GM12892 (cell line): ENCODE data around the gene TAB2.

Experiments used
- DNase-seq: peaks from one replicate; pipeline ENCODE4 v3.0.0; 2011; ENCODE audit not compliant: insufficient read length
- FAIRE-seq: peaks from 2 replicates; lab custom pipeline; 2011; peaks lifted over from hg19 to GRCh38; lab: Jason Lieb, UNC
- POLR2A ChIP-seq: IDR thresholded peaks from 2 replicates; pipeline ENCODE4 v1.6.1; 2011; ENCODE audit warnings: low read depth, low read length, control low read depth
- POLR2AphosphoS5 ChIP-seq: IDR thresholded peaks from 2 replicates; pipeline ENCODE4 v1.6.1; 2011; ENCODE audit warnings: low read depth, low read length, control low read depth
- TAF1 ChIP-seq: IDR thresholded peaks from 2 replicates; pipeline ENCODE4 v1.6.1; 2011; ENCODE audit warnings: low read depth, mild to moderate bottlenecking, control low read depth, low read length, borderline replicate concordance

TAB2 gene

DNA sequence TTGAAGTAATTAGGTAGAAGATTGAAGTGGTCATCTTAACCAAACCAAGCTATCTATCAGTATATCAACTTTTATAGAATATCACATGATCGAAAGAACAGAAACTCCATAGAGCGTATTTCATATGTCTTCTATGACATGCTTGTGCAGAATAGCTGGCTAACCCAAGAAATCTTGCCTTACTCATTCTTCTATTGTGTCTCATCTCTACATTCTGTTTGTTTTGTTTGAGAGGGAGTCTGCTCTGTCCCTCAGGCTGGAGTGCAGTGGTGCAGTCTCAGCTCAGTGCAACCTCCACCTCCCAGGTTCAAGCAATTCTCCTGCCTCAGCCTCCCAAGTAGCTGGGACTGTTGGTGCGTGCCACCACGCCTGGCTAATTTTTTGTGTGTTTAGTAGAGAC is 10.6 kb downstream of the TAB2 start:
- FAIRE-seq = no peak
- no peak for TF ChIP-seq TAF1
- TF ChIP-seq POLR2A = no peak
- no peak for TF ChIP-seq POLR2AphosphoS5
- DNase-seq = no peak

DNA sequence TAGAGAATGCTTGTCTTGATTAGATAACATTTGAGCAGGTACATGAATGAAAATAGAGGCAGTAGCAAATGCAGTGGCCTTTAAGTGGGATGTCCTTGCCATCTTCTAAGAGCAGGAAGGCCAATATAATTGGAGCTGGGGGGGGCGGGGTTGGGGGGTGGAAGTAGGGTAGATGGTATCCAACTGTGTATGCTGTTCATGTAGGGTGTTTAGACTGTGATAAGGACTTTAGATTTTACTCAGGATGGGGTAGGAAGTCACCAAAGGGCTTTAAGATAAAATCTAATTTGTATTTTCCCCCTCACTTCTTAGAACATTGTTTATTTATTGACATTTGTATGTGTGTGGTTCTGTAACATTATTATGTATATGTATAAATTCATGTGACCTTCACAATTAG is 12.0 kb downstream of the TAB2 start:
- TF ChIP-seq POLR2A (no peak), TAF1 (no peak), POLR2AphosphoS5 (no peak)
- no peak for FAIRE-seq
- DNase-seq = no peak

DNA sequence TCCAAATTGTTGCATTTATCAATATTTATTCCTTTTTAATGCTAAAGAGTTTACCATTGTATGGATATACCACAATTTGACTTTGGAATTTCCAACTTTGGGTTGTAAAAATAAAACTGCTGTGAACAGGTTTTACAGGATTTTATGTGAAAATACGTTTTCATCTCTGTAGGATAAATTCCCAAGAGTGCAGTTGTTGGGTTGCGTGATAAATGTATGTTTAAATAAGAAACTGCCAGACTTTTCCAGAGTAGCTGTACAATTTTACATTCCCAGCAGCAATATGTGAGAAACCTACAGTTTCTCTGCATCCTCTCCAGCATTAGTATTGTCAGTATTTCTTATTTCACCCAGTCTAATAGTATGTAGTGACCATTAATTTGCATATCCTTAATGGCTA is 12.6 kb downstream of the TAB2 start:
- DNase-seq = no peak
- FAIRE-seq = no peak
- TF ChIP-seq POLR2AphosphoS5 (no peak), POLR2A (no peak), TAF1 (no peak)

DNA sequence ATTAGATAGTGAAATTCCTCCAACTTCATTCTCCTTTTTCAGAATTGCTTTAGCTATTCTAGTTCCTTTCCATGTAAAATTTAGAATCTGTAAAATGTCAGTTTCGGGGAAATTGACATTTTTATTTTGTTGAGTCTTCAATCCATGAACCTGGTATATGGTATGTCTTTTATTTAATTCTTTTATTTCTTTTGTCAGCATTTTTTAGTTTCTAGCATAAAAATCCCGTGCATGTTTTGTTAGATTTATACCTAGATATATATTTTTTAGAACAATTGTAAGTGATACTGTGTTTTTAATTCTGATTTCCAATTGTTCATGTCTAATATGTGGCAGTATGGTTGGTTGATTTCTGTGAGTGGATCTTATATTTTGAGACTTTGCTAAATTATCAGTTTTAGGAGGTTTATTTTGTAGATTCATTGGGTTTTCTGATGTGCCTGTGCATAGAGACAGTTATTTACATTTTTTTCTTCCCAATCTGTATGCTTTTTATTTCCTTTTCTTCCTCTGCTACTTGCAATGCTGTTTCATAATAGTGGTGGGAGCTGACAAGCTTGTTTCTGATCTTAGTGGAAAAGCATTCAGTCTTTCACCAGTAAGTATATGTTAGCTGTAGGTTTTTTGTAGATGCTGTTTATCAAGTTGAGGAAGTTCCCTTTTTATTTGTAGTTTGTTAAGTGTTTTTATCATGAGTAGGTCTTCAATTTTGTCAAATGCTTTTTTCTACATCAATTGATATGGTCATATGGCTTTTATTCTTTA is 13.7 kb downstream of the TAB2 start:
- FAIRE-seq (no peak), DNase-seq (no peak)
- TF ChIP-seq TAF1 = no peak
- no peak for TF ChIP-seq POLR2A
- no peak for TF ChIP-seq POLR2AphosphoS5

DNA sequence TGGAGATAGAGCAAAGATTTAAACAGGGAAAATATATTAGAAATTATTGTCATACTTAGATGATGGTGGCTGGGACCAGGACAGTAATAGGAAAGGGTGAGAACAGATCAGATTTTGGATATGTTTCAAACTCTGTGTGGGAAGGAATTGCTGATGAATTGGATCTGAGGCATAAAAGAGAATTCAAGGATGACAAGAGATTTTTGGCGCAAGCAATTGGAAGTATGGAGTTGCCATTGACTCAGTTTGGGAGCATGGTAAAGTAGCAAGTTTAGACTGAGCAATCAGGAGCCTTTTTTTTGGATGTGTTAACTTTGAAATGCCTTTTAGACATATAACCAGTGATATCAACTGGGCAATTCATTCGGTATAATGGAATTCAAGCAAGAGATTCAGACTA is 14.4 kb downstream of the TAB2 start:
- TF ChIP-seq POLR2AphosphoS5 (no peak), POLR2A (no peak), TAF1 (no peak)
- no peak for DNase-seq
- FAIRE-seq = no peak

DNA sequence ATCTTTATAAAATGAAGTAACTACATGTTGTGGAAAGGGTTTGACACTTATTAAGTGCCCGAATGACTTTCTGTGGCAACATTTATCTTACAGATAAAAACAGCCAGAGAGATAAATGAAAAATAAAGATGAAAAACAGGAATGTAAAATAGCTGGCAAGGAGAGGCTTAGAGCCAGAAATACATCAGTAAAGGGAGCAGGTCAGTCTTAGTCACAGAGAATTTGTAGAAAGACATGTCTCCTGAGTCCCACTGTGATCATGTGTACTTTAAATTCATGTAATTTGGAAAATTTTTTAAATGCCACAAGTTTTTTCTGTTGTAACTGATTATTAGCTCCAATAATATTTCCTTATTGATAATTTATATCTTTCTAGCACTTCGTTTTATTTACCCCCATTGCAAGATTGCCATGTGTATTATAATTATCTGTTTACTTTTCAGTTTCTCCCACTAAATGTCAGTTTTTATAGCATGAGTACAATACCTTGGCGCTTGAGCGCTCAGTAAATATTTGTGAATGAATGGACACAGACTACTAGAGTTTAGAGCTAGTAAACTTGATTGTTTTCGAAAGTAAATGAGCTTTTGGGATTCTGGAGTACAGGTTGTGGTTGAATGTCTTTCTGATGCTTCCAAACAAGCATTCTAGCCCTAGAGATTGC is 15.2 kb downstream of the TAB2 start:
- FAIRE-seq (no peak), DNase-seq (no peak)
- TF ChIP-seq TAF1 (no peak), POLR2A (no peak), POLR2AphosphoS5 (no peak)

DNA sequence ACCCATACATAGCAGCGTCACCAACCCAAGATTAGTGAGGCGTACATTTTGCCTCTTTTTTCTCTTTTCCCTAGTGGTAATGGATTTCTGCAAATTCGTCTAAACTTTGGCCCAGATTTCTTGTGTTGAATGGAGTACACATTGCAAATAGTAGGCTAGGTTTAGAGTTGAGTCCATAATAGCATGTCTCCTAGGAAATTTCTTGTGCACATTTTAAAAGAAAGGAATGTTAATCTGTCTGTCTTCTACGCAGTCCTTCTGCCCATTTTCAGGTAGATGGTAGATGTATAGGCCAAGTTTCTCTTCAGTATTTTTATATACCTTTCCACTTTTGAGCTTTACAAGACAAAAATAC is 15.7 kb downstream of the TAB2 start:
- FAIRE-seq (no peak), DNase-seq (no peak)
- TF ChIP-seq POLR2AphosphoS5 = no peak
- TF ChIP-seq POLR2A = no peak
- TF ChIP-seq TAF1 = no peak

DNA sequence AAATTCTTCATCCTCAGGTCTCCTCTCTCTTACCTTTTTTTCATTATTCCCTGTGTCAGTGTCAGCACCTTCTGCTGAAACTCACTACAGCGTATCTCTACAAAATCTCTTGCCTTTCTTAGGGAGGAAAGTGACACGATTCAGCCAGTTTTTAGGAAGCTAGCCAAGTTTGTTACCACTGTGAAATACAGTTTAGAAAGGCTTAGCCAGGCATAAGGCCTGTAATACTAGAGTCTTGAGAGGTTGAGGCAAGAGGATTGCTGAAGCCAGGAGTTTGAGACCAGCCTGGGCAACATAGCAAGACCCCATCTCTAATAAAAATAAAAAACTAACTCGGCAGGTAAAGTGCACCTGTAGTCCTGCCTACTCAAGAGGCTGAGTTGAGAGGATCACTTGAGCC is 16.7 kb downstream of the TAB2 start:
- TF ChIP-seq POLR2AphosphoS5 = no peak
- no peak for TF ChIP-seq POLR2A
- no peak for FAIRE-seq
- no peak for DNase-seq

DNA sequence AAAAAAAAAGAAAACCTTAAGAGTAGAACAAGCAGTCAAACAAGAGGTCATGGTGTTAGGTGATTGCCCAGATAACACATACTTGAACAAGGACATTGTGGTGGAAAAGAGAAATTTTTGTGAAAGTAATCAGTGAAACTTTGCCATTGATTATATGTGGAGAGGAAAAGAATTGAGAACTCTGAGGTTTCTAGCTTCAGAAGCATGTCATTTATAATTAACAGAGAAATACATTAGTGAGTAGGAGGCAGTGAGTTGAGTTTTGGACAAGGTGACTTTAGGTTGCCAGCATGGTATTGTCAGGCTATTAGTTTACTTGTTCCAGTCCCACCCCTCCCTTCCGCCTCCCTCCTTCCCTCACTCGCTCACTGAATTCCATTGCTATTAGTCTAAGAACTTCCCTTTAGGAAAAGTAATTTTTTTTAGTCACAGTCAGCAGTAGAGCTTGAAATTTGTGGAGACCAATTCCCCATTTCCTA is 17.2 kb downstream of the TAB2 start:
- peak; percentile 33 for FAIRE-seq
- TF ChIP-seq TAF1 (no peak), POLR2A (no peak)
- no peak for DNase-seq

DNA sequence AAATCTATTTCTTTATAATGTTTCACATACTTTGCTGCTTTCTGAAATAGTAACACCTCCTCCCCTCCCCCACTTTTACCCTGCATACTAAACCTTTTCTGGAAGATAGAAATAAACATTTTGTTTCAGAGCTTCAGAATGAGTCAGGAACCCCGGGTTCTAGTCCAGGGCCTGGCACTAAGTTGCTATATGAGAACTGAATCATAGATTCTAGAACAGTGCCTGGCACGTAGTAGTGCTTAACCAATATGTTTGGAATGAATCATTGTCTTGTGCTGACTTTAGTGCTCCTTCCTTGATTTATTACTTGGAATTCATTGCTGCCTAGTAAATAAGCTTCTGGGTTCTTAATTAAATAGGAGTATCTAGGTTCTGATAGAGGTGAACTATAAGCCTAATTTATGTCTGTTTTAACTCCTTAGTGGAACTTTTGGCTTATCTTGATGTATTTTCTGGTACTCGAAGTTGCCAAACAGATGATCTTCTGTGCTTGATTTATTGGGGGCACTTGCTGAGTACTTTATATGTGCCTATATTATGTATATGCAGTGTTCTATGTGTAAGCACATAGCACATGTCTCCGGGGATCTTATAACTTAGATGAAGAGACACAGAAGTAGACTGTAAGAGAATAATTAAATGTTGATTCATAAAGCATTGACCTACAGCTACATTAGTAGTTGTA is 18.6 kb downstream of the TAB2 start:
- FAIRE-seq (peak; percentile 62), DNase-seq (no peak)
- TF ChIP-seq POLR2AphosphoS5 (no peak), TAF1 (no peak), POLR2A (no peak)

DNA sequence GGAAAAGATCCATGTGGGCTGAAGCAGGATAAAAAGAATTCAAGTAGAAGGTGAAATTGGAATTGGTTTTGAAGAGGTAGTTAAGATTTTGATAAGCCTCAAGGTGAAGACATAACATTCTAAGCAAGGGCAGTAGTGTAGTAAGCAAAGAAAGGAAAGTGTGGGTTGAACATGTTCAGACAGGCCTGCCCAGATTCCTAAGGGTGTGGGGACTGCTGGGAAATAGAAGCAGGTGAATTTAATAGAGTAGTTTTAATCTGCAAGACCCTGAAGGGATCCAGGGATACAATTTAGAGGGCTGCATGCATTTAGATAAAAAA is 19.1 kb downstream of the TAB2 start:
- TF ChIP-seq POLR2A = no peak
- no peak for TF ChIP-seq POLR2AphosphoS5
- no peak for TF ChIP-seq TAF1

More for the DNA sequence above, 19.1 kb downstream of the TAB2 start:
- FAIRE-seq = no peak
- DNase-seq = no peak
